ENCODE results near the gene VGLL2. TPM values are rescaled to one million over a fixed set of nuclear protein-coding genes. Genes with fewer than 3 reads are reported as not detected.

VGLL2 gene, protein sequence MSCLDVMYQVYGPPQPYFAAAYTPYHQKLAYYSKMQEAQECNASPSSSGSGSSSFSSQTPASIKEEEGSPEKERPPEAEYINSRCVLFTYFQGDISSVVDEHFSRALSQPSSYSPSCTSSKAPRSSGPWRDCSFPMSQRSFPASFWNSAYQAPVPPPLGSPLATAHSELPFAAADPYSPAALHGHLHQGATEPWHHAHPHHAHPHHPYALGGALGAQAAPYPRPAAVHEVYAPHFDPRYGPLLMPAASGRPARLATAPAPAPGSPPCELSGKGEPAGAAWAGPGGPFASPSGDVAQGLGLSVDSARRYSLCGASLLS
- total RNA-seq, result 10 to 100 TPM in 2 of 4 donors, 1 to 10 TPM in 2; 4.9 to 27.5 (median 10.1) TPM

DNA sequence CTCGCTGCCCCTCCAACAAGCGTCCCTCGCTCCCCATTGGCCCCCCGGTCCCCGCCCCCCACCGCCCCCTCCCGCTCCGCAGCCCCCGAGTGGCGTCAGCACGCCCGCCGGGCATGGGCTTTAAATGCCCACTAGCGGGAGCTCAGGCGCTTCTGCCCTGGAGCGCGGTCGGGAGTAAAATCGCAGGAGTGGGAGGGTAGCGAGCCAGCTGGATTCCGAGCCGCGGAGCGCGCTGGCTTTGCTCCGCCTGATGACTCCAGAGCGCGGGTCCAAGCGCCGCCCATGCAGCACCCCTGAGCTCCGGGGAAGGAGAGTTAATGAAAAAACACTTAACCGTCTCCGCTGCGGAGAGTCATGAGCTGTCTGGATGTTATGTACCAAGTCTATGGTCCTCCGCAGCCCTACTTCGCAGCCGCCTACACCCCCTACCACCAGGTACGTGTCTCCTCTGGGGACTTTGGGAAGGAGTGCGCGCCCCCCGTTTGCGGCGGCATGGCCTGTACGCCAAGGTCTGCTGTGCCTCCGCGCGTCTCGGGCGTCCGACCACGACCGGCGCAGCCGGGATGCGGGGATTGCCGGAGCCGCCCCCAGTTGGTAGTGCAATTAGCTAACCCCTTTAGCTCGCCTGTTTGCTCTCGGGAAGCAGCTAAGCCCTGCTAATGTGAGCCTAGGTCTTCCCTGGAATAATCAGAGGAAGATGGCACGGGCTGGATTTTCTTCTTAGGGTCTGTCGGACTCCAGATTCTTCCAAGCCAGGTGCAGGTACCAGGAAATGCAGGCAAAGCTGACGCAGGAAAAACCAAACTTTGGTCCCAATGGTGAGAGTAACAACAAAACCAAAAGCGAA, at the start of gene VGLL2:
TSS of gene VGLL2 (plus strand) at position 149 of the 847 bp plus-strand sequence. CDS start at position 355, 206 bp downstream.
- Histone ChIP-seq H3K27me3 (peaks cover 0 to 4% (median 0%) of the 10 kb centered on the region in 3 donors), H3K9me3 (no peaks in the 10 kb centered on the region), H3K4me1 (peaks cover 10 to 31% of the 10 kb centered on the region in 2 donors), H3K27ac (peak within 1 kb of the TSS; percentile 90 to 99 (median 97)), H3K4me3 (peak within 1 kb of the TSS; percentile 69 to 91 (median 84)), H3K36me3 (no peaks in the 10 kb centered on the region)
- in situ Hi-C loops (cut with MboI; ENCODE audit: low sequenced_read_pairs in 4 of 4), result loop anchor here in 1 of 4 donors (5.0 kb wide), 1 partner anchor 293 kb away; no protein-coding TSS in a partner anchor
- DNase-seq, result peak; percentile 78 to 85
- peak; percentile 65 to 69 for ATAC-seq
- TF ChIP-seq POLR2A (IDR thresholded peaks at IDR 0.05), result peak; percentile 79 to 92
- TF ChIP-seq, protein P1, sequence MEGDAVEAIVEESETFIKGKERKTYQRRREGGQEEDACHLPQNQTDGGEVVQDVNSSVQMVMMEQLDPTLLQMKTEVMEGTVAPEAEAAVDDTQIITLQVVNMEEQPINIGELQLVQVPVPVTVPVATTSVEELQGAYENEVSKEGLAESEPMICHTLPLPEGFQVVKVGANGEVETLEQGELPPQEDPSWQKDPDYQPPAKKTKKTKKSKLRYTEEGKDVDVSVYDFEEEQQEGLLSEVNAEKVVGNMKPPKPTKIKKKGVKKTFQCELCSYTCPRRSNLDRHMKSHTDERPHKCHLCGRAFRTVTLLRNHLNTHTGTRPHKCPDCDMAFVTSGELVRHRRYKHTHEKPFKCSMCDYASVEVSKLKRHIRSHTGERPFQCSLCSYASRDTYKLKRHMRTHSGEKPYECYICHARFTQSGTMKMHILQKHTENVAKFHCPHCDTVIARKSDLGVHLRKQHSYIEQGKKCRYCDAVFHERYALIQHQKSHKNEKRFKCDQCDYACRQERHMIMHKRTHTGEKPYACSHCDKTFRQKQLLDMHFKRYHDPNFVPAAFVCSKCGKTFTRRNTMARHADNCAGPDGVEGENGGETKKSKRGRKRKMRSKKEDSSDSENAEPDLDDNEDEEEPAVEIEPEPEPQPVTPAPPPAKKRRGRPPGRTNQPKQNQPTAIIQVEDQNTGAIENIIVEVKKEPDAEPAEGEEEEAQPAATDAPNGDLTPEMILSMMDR (IDR thresholded peaks at IDR 0.05 in 4 of 5, conservative IDR thresholded peaks at IDR 0.05 in 1 of 5), result peak in 3 of 5 experiments; percentile 7 to 55 (median 46)
- intact Hi-C loops (cut with DNase I; ENCODE audit: low total_unique reads), result loop anchor here (1.0 to 10.0 kb wide), 5 partner anchors 37 to 1399 kb away; no protein-coding TSS in a partner anchor

DNA sequence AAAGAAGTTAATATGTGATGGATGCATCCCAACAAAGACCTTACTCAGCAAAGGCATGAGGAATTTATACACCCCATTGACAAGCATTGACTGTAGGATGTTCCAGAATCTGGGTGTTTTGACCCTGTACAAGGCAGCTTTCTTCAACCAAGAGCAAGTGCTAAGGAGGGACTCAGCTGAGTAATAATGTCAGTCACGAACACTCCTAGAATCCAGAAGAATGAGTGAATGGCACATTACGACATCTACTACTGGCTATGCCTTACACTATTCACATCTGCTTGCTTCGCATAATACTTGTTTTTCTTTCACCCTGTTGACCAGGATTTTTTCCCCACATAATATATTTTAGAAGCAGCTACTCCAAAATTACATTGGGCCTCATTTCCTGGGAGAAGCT, 42.5 kb upstream of the VGLL2 start:
- in situ Hi-C loops (cut with MboI; ENCODE audit: low sequenced_read_pairs in 4 of 4) (no loop called here), intact Hi-C loops (cut with DNase I; ENCODE audit: low total_unique reads) (no loop called here)
- no peak overlapping the region for H3K4me3 ChIP-seq
- no peak overlapping the region for H3K27ac ChIP-seq
- no peaks in the 10 kb centered on the region for H3K9me3 ChIP-seq
- H3K27me3 ChIP-seq, result no peaks in the 10 kb centered on the region
- TF ChIP-seq, protein P1 (IDR thresholded peaks at IDR 0.05 in 4 of 5, conservative IDR thresholded peaks at IDR 0.05 in 1 of 5), result no peak
- no peak for TF ChIP-seq POLR2A (IDR thresholded peaks at IDR 0.05)
- DNase-seq (no peak), ATAC-seq (no peak)
- H3K4me1 ChIP-seq, result peaks cover 8 to 11% of the 10 kb centered on the region in 2 donors
- H3K36me3 ChIP-seq, result no peaks in the 10 kb centered on the region

DNA sequence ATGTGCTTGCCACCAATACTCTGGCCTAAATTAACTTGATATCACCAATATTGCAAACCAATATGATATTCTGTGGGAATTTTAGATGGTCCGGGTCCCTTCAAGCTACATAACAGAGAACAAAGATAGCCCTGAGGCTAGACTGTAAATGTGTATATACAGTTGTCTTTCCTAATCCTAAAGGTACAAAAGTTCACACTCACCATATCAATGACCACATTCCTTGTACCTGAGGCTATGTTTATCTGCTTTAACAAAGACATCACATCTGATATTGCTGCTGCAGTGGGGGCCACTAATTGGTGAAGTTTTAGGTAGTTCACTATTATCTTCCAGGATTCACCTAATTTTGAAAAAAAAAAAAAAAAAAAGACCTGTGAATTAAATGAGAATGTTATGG, 38.6 kb upstream of the VGLL2 start:
- no peak for TF ChIP-seq POLR2A (IDR thresholded peaks at IDR 0.05)
- TF ChIP-seq, protein P1 (IDR thresholded peaks at IDR 0.05 in 4 of 5, conservative IDR thresholded peaks at IDR 0.05 in 1 of 5), result no peak
- Histone ChIP-seq H3K27ac (peak overlapping the region in 3 of 4 donors; percentile 46 to 70 (median 67)), H3K4me1 (peaks cover 11% of the 10 kb centered on the region in 2 donors), H3K27me3 (no peaks in the 10 kb centered on the region), H3K9me3 (no peaks in the 10 kb centered on the region), H3K4me3 (no peak overlapping the region), H3K36me3 (no peaks in the 10 kb centered on the region)
- no peak for DNase-seq
- in situ Hi-C loops (cut with MboI; ENCODE audit: low sequenced_read_pairs in 4 of 4), result no loop called here
- no peak for ATAC-seq
- intact Hi-C loops (cut with DNase I; ENCODE audit: low total_unique reads), result no loop called here

DNA sequence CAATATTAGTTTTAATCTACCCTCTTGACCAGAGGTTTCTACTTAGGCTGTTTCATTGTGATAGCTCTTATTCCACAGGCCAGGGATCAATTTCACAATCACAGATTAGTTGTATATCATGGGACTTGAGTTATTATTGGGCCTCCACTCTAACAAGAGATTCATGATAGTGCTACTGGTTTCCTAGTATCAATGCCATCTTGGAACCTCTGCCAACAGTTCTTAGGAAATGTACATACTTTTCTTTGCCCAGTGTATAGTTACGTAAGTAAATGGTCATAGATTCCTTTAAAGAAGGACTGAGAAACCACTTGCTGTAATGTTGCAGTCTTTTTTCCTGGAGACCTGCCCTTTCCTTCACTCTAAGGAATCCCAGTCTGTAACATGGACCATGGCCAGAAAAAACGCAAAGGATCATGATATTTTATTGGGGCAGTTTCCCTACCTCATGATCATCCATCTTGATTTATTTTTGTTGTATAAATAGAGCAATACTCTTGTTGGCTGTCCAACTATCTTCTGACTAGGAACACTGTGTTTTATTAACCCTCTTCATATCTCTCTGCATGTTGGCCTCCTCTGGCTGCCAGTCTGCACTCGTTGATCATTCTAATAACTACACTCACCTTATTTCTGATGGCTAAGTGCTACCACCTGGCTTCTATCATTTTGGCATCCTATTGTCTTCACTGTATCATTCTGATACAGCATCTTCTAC, 38.0 kb upstream of the VGLL2 start:
- intact Hi-C loops (cut with DNase I; ENCODE audit: low total_unique reads), result no loop called here
- H3K9me3 ChIP-seq, result no peaks in the 10 kb centered on the region
- DNase-seq (peak in 1 of 2 donors; percentile 29), ATAC-seq (peak; percentile 70 to 90)
- H3K27ac ChIP-seq, result peak overlapping the region; percentile 21 to 70 (median 56)
- in situ Hi-C loops (cut with MboI; ENCODE audit: low sequenced_read_pairs in 4 of 4), result no loop called here
- no peaks in the 10 kb centered on the region for H3K36me3 ChIP-seq
- H3K4me3 ChIP-seq, result no peak overlapping the region
- H3K4me1 ChIP-seq, result peaks cover 11% of the 10 kb centered on the region in 2 donors
- TF ChIP-seq POLR2A (IDR thresholded peaks at IDR 0.05), result no peak
- TF ChIP-seq, protein P1 (IDR thresholded peaks at IDR 0.05 in 4 of 5, conservative IDR thresholded peaks at IDR 0.05 in 1 of 5), result no peak
- H3K27me3 ChIP-seq, result no peaks in the 10 kb centered on the region
